Esophagus (tissue), 2 donors: ENCODE data around the gene WFDC10B. TPM values are rescaled to one million over a fixed set of nuclear protein-coding genes. Genes with fewer than 3 reads are reported as not detected.
"Not testable (repeated sequence)": the region's sequence is repeated elsewhere in the genome, so short reads cannot be mapped to it uniquely, and the experiment has no call there.

Source experiments
- H3K27ac ChIP-seq, 2 donors: one replicate each; pipeline ENCODE4 v1.5.1; 2013; ENCODE audit warnings: low read depth in 2 of 2, mild to moderate bottlenecking in 2 of 2, inconsistent platforms in 1 of 2, low read length in 1 of 2, moderate library complexity in 1 of 2
- H3K27me3 ChIP-seq, 2 donors: one replicate each; pipeline ENCODE4 v1.6.1; 2013; ENCODE audit warnings: low read length in 2 of 2, control low read depth in 1 of 2, mild to moderate bottlenecking in 1 of 2; ENCODE audit not compliant: insufficient read depth in 2 of 2, control insufficient read depth in 1 of 2
- H3K36me3 ChIP-seq, 2 donors: one replicate each; pipeline ENCODE4 v1.6.1; 2013; ENCODE audit warnings: low read length in 1 of 2; ENCODE audit not compliant: control insufficient read depth in 2 of 2, insufficient read depth in 2 of 2
- H3K4me1 ChIP-seq, 2 donors: one replicate each; pipeline ENCODE4 v1.6.1; 2013; ENCODE audit warnings: low read length in 1 of 2; ENCODE audit not compliant: control insufficient read depth in 2 of 2, insufficient read depth in 2 of 2
- H3K4me3 ChIP-seq, 2 donors: one replicate each; pipeline ENCODE4 v1.5.1; 2013; ENCODE audit warnings: low read length in 2 of 2, mild to moderate bottlenecking in 2 of 2, low read depth in 1 of 2, moderate library complexity in 1 of 2
- H3K9me3 ChIP-seq, 2 donors: one replicate each; pipeline ENCODE4 v1.6.1; 2013; ENCODE audit warnings: mild to moderate bottlenecking in 2 of 2, low read depth in 1 of 2, low read length in 1 of 2, moderate library complexity in 1 of 2; ENCODE audit not compliant: control insufficient read depth in 2 of 2, insufficient read depth in 1 of 2
- WGBS, 2 donors: extraction: QIAGEN DNeasy Blood & Tissue Kit; methylation state at CpG; one replicate each; pipeline ENCODE4 v1.1.7; 2013; 5-methylcytosine and 5-hydroxymethylcytosine counted together
- polyA plus RNA-seq, 2 donors: library from polyadenylated mRNA; stranded (reverse); fragments of 200-250 nt; gene quantifications; one replicate each; pipeline ENCODE4 v1.2.3, GENCODE V29; 2013
- donor health status: healthy with polysubstance abuse.
- donor health status: Bipolar disorder and iron deficiency.

WFDC10B gene
- polyA plus RNA-seq, 2 donors, result 0.07 to 0.18 TPM

- Histone ChIP-seq H3K27me3 (peaks cover 0 to 2% of the 10 kb centered on the region in 2 donors), H3K4me3 (no peak within 1 kb of the TSS), H3K27ac (no peak within 1 kb of the TSS), H3K4me1 (no peaks in the 10 kb centered on the region), H3K36me3 (no peaks in the 10 kb centered on the region), H3K9me3 (no peaks in the 10 kb centered on the region)
- 69 to 89% methylated on average over 1 of the region's 1 CpG for WGBS, 2 donors
These were observed 17.2 kb upstream of the WFDC10B start, which contains the start of gene SPINT4 for GRCh38 chr20:45722047-45722446. Gene SPINT4 (plus strand): TSS chr20:45722347. CDS start chr20:45722368, 21 bp downstream.

DNA sequence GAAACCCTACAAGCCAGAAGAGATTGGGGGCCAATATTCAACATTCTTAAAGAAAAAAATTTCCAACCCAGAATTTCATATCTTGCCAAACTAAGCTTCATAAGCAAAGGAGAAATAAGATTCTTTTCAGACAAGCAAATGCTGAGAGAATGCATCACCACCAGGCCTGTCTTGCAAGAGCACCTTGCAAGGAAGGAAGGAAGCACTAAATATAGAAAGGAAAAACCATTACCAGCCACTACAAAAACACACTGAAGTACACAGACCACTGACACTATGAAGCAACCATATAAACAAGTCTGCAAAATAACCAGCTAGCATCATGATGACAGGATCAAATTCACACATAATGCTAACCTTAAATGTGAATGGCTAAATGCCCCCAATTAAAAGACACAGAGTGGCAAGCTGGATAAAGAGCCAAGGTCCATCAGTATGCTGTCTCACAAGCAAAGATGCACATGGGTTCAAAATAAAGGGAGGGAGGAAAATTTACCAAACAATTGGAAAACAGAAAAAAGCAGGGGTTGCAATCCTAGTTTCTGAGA lies 11.4 kb upstream of the WFDC10B start:
- not testable (repeated sequence) for H3K27me3 ChIP-seq, H3K36me3 ChIP-seq, H3K27ac ChIP-seq, H3K9me3 ChIP-seq, H3K4me3 ChIP-seq, H3K4me1 ChIP-seq

DNA sequence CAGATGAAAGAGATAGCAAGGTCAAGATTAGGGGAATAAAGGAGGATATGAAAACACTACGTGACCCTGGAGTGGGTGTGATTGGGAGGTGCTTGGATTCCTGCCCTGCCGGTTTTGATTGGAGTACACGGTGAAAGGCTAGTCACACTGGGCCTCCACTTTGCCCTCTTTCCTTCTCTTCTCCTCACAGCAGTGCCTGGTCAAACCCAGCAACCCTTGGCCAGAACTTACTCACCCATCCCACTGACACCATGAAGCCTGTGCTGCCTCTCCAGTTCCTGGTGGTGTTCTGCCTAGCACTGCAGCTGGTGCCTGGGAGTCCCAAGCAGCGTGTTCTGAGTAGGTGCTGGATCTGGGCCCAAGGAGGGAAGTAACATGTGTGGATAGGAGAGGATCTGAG lies 2.9 kb downstream of the WFDC10B start, which contains the start of gene WFDC13:
Gene WFDC13 (plus strand): TSS at position 166 of the 400 bp plus-strand sequence. CDS start 86 bp downstream, at position 252.
- Histone ChIP-seq H3K9me3 (no peaks in the 10 kb centered on the region), H3K4me3 (no peak within 1 kb of the TSS), H3K27me3 (no peaks in the 10 kb centered on the region), H3K27ac (no peak within 1 kb of the TSS), H3K4me1 (no peaks in the 10 kb centered on the region), H3K36me3 (no peaks in the 10 kb centered on the region)
- WGBS, 2 donors, result 63 to 70% methylated on average over 4 of the region's 4 CpGs

GRCh38 chr20:45701104-45701503 lies 3.7 kb downstream of the WFDC10B start:
- Histone ChIP-seq H3K9me3 (no peaks in the 10 kb centered on the region), H3K36me3 (no peaks in the 10 kb centered on the region), H3K4me3 (no peak overlapping the region), H3K27ac (no peak overlapping the region), H3K27me3 (no peaks in the 10 kb centered on the region), H3K4me1 (no peaks in the 10 kb centered on the region)
- 56% methylated on average over 4 of the region's 4 CpGs for WGBS, 2 donors

DNA sequence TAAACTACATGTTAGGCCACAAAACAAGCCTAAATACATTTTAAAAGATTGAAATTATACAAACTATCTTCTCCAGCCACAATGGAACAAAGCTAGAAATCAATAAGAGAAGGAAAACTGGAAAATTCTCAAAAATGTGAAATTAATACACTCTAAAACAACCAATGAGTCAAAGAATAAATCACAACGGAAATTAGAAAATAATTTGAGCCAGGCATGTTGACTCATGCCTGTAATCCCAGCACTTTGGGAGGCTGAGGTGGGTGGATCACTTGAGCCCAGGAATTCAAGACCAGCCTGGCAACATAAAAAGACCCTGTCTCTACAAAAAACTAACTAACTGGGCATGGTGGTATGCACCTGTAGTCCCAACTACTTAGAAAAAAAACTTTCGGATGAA lies 9.3 kb downstream of the WFDC10B start:
- H3K4me3 ChIP-seq, result no peak overlapping the region
- no peaks in the 10 kb centered on the region for H3K27me3 ChIP-seq
- H3K4me1 ChIP-seq, result no peaks in the 10 kb centered on the region
- H3K9me3 ChIP-seq, result no peaks in the 10 kb centered on the region
- no peaks in the 10 kb centered on the region for H3K36me3 ChIP-seq
- H3K27ac ChIP-seq, result no peak overlapping the region
- 68 to 87% methylated on average over 2 of the region's 2 CpGs for WGBS, 2 donors

GRCh38 chr20:45693346-45693745 lies 11.5 kb downstream of the WFDC10B start:
- not testable (repeated sequence) for H3K27me3 ChIP-seq, H3K27ac ChIP-seq, H3K4me3 ChIP-seq, H3K9me3 ChIP-seq, H3K36me3 ChIP-seq, H3K4me1 ChIP-seq
- 83 to 88% methylated on average over 12 of the region's 12 CpGs for WGBS, 2 donors

DNA sequence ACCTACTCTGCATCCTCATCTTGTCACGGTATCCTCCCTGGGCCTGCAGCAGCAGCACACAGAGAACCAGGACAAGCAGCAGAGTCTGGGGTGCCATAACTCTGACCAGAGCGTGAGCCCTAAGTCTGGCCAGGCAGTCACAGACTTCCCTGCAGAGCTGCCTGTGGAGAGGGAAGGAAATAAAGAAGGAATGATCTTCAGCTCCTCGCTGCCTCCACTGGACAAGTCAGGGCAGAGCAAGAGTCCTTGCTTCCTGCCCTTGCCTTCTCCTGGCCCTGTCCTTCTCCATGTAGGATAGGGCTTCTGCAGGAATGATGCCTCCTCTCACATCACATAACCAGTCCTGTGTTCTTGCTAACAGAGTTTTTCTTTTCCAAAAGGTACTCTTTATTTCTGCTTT lies 18.9 kb downstream of the WFDC10B start:
- H3K9me3 ChIP-seq, result no peaks in the 10 kb centered on the region
- peaks cover 0 to 7% of the 10 kb centered on the region in 2 donors for H3K27me3 ChIP-seq
- no peak overlapping the region for H3K4me3 ChIP-seq
- H3K27ac ChIP-seq, result no peak overlapping the region
- H3K36me3 ChIP-seq, result no peaks in the 10 kb centered on the region
- 58 to 59% methylated on average over 3 of the region's 3 CpGs for WGBS, 2 donors
- H3K4me1 ChIP-seq, result no peaks in the 10 kb centered on the region

- Histone ChIP-seq H3K27ac (no peak overlapping the region), H3K4me1 (no peaks in the 10 kb centered on the region), H3K4me3 (no peak overlapping the region), H3K36me3 (no peaks in the 10 kb centered on the region), H3K27me3 (no peaks in the 10 kb centered on the region), H3K9me3 (peaks cover 0 to 3% of the 10 kb centered on the region in 2 donors)
These were observed 25.2 kb downstream of the WFDC10B start for GRCh38 chr20:45679650-45680049.

- Histone ChIP-seq H3K36me3 (no peaks in the 10 kb centered on the region), H3K4me3 (no peak overlapping the region), H3K4me1 (no peaks in the 10 kb centered on the region), H3K27me3 (peaks cover 0 to 4% of the 10 kb centered on the region in 2 donors), H3K9me3 (no peaks in the 10 kb centered on the region), H3K27ac (no peak overlapping the region)
These were observed 32.1 kb downstream of the WFDC10B start for GRCh38 chr20:45672765-45673164.

DNA sequence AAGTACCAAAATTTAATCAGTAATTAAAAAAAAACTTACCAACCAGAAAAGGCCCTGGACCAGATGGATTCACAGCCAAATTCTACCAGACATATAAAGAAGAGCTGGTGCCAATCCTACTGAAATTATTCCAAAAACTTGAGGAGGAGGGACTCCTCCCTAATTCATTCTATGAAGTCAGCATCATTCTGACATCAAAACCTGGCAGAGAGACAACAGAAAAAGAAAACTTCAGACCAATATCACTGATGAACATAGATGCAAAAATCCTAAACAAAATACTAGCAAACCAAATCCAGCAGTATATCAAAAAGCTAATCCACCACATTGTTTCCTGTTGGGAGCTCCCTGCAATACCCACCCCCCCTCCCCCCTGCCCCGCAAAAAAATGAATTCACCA lies 34.7 kb downstream of the WFDC10B start, which contains the start of gene WFDC11:
Gene WFDC11 (minus strand): TSS at position 101 of the 400 bp plus-strand sequence. CDS start 19,639 bp downstream, outside the sequence.
- Histone ChIP-seq H3K36me3 (no peaks in the 10 kb centered on the region), H3K27me3 (peaks cover 0 to 4% of the 10 kb centered on the region in 2 donors), H3K4me1 (no peaks in the 10 kb centered on the region), H3K9me3 (no peaks in the 10 kb centered on the region), H3K27ac (no peak within 1 kb of the TSS), H3K4me3 (no peak within 1 kb of the TSS)
- 87 to 88% methylated on average over 1 of the region's 1 CpG for WGBS, 2 donors
